Stimulated activated CD8-positive, alpha-beta memory T cell treated with anti-CD3 and anti-CD28 coated beads, Interleukin-2, amount 100 ng/mL, for 48 hours (primary cell): ENCODE measurements around the gene PC.
A peak's percentile ranks its signal among the peaks of the same experiment; 100 is the strongest.

Experiments used
- DNase-seq, 2 donors: peaks; one replicate each; pipeline ENCODE4 v3.0.0-alpha.2; 2020; ENCODE audit warnings: low read depth in 2 of 2

The PC gene

GRCh38 chr11:66884443-66884842 lies 73.7 kb downstream of the PC start:
- no peak for DNase-seq

DNA sequence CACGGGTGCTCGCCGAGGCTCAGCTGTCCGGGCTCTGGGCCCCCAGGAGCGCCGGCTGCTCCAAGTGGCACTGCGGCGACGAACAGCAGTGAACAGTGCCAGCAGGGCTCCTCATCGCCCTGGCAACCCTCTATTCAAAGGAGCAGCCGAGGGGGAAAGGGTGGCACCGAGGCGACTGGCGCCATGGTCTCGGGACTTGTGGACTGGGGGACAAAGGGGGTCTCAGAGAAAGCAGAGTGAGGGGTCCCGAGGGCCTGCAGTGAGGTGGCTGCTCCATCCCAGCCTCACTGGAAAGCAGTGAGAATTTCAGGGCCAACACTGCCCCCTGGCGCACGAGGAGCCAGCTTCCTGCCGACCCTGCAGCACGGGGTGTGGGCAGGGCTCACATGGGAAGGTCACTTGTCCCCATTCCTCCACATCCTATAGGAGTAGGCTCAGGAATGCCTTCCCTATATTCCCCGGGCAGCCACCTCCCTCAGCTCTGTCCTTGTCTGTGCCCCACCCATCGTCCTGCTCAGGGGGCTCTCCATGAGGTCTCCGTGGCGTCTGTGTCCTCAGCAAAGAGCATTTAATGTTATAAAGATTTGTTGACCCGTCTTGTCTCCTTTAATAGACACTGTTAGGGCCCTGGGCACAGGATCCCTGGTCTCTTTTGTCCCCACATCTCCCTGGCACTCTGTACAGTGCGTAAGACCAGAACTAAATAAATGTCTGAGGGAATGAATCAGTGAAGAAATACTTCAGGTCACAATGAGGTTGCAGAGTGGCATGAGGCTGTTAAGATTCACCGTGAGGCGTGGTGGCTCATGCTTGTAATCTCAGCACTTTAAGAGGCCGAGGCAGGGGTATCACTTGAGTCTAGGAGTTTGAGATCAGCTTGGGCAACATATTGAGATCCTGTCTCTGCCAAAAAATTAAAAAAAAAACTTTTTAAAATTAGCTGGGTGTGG lies 74.9 kb downstream of the PC start:
- DNase-seq: peak; percentile 58 to 67

- no peak for DNase-seq
Observed at GRCh38 chr11:66882561-66883015, 75.6 kb downstream of the PC start.

DNA sequence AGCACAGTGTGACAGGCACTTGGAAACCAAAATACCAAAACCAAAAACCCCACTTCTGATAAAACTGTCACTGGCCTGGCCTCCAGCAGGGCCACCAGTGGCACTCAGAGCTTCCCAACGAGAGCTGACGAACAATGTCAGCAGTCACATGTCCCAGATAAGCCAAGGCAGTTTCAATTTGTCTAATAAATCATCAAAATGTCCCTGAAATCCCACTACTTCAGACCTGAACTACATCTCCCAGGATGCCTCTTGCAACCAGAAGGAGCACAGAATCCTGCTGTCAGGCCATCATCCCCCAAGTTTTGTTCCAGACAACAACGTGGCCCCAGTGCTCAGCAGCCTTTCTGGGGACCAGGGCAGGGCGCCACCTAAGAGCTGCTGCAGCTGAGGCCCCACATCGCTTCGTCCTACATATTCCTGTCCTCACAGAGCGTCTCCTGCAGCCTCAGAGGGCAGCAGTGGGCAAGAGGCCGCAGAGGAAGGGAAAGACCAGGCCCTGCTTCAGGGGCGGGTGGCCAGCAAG lies 76.2 kb downstream of the PC start:
- no peak for DNase-seq

- no peak for DNase-seq
Observed at GRCh38 chr11:66881451-66881835, 76.7 kb downstream of the PC start.

DNA sequence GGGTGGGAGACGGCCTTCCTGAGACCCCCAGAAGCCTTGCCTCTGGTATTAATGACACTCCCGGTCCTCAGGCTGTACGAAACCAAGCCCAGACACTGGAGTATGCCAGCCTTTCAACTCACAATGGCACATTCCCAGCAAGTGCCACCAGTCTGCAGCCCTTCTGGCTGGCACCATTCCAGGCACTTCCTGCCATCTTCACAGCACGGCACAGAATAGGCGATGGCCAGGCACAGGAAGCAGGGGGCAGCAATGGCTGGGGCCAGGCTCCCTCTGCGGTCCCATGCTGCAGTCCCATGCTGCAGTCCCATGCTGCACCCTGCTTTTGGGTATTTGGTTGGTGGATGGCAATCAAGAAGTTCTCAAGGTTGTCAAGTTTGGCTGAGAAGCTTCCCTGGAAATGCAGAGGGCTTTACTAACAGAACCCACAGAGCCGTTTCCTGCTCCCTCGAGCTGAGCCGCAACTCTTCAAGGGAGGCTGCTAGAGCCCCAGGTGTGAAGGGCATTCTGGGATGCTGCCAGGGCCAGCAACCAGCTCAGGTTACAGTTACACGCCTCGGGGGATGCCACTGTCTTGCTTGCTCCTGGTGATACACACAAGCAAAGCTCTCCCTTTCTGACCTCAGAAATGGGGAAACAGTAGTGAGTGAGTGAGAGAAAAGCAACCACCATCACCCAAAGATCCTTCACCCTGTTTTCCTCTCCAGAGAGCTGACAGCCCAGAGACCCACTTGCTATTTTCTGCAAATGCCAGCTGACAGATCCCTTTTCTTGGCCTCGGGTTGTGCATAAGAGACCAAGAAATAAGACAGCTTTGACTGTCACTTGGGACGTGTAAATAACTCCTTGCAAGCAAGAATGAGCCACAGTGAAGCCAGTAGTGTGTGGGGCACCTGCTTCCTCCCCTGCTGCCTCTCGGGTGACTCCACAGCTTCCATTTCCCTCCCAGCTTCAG lies 77.4 kb downstream of the PC start:
- DNase-seq: no peak

- DNase-seq: no peak
Observed at GRCh38 chr11:66879999-66880398, 78.2 kb downstream of the PC start.

- DNase-seq: no peak
Observed at GRCh38 chr11:66879583-66879982, 78.6 kb downstream of the PC start.

DNA sequence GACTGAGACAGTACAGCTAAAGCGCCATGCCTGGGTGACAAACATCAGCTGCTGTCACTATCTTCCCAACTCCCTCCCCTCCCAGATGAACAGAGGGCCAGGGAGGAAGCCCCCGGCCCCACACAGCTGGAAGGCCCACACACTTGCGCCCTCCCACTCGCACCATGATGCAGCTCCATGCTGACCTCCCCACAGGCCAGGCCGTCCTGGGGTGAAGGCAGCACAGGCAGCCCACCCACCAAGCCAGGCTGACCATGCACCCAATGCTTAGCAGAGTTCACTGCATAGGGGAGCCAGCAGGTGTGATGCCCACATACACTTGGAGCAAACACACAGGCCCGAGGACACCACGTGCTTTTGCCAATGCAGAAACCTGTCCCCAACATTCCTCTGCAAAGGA lies 79.2 kb downstream of the PC start:
- no peak for DNase-seq

DNA sequence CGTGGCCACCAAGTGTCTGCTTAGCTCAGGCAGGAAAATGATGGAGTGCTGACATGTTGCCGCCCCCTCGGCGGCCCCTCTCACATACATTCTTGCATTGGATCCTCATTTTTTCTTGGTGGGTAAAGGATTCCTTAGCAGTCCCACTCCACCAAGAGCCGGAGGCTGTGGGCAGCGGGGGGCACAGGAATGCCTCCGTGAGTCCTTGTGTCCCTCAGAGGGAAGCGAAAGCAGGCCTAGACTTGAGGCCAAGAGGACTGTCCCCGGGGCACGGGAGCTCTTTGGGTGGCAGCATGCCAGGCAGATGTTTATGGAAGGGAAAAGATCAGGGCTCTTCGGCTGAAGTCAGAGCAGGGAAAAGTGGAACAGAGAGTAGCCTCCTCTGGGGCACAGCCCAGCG lies 79.7 kb downstream of the PC start:
- no peak for DNase-seq

- no peak for DNase-seq
Observed at GRCh38 chr11:66877588-66878385, 80.4 kb downstream of the PC start.

- DNase-seq: no peak
Observed at GRCh38 chr11:66875378-66875777, 82.8 kb downstream of the PC start.

GRCh38 chr11:66874232-66874631 lies 84.0 kb downstream of the PC start:
- DNase-seq: no peak

- no peak for DNase-seq
Observed at GRCh38 chr11:66871521-66871901, 86.7 kb downstream of the PC start.

DNA sequence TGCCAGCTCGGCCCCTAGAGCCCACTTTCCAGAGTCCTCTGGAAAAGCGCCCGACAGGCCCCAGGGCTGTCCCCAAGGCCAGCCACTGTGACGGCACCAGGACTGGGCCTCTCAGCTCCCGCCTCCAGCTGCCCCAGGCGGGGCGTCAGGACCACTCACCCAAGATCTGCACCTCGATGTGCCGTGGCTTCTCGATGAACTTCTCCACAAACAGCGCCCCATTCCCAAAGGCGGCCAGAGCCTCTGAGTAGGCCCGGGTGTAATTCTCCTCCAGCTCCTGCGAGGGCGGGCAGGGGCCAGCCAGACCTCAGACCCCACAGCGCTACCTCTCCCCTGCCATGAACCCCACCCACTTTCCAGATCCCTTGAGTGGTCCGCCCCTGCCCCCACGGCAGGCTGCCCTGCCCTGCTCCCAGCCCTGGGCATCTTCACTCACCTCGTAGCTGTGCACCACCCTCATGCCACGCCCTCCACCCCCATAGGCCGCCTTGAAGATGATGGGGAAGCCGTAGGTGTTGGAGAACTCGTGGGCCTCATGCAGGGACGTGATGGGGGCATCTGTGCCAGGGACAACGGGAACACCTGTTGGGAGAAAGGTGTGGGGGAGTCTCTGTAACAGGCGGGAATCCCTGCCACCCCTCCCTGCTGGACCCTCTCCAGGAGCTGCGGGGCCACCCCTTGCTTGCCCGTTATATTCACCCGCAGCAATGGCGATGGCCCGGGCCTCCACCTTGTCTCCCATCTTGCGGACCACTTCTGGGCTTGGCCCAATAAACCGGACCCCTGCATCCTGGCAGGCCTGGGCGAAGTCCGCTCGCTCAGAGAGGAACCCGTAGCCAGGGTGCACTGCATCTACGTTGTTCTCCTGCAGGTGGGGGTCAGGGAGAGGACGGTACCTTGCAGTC lies 87.3 kb downstream of the PC start:
- no peak for DNase-seq

DNA sequence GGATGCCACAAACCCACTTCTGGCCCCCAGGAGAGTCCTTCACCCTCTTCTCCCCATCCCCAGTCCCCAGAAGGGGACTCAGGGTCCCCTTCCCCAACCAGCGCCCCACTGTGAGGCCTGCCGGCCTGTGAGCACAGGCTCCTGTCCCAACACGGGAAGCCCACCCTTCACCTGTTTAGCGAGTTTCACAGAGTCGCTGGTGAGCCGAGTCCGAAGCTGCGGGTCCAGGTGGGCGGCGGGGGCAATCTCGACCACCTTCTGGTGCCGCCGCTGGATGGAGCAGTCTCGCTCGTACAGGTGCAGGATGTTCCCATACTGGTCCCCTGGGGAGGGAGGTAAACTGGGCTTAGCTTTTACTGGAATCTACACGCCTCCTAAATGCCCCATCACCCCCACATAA lies 88.1 kb downstream of the PC start:
- DNase-seq: no peak

- DNase-seq: no peak
Observed at GRCh38 chr11:66869567-66869870, 88.7 kb downstream of the PC start.

GRCh38 chr11:66868726-66869566 lies 89.2 kb downstream of the PC start:
- peak; percentile 78 to 81 for DNase-seq

GRCh38 chr11:66868082-66868725 lies 90.0 kb downstream of the PC start:
- DNase-seq: no peak
